IMR-90 (cell line): ENCODE results near the gene CHCHD4. TPM values are rescaled to one million over a fixed set of nuclear protein-coding genes. Genes with fewer than 3 reads are reported as not detected.

Experiments
- ATAC-seq: fragments of 200-7000 bp; cut with Tn5 transposase; 2 replicates; pipeline ENCODE4 v1.9.1; 2020; ENCODE audit warnings: low read depth, mild to moderate bottlenecking, moderate library complexity
- BruUV-seq: library from RNA; stranded (reverse); fragments of 400-500 nt; replicated peaks from 2 replicates; lab custom pipeline; 2021; lab: Mats Ljungman, UMichigan
- CTCF ChIA-PET: fragments of 300-600 bp; formaldehyde crosslinking; extraction: SDS; loops from one replicate; lab custom pipeline; 2021; ENCODE audit warnings: antibody characterized with exemption; lab: Yijun Ruan, JAX
- POLR2A ChIA-PET: fragments of 300-600 bp; sonication (Branson Sonifier 250); formaldehyde crosslinking; loops from one replicate; lab custom pipeline; 2022; ENCODE audit warnings: antibody characterized with exemption; ENCODE audit not compliant: unreplicated experiment; lab: Charles Lee
- DNase-seq: peaks from one replicate; pipeline ENCODE4 v3.0.0; 2013
- H2AFZ ChIP-seq: replicated peaks from 2 replicates; pipeline ENCODE3; 2013; ENCODE audit warnings: low read length, mild to moderate bottlenecking; ENCODE audit not compliant: poor library complexity
- H2AK5ac ChIP-seq: 2 replicates; pipeline ENCODE4 v1.6.1; 2013; ENCODE audit warnings: low read depth, low read length, inconsistent platforms
- H2AK9ac ChIP-seq: replicated peaks from 2 replicates; pipeline ENCODE3; 2013; ENCODE audit warnings: mild to moderate bottlenecking, low read depth, low read length, moderate library complexity; ENCODE audit not compliant: poor library complexity
- H2BK120ac ChIP-seq: 2 replicates; pipeline ENCODE4 v1.6.1; 2013; ENCODE audit warnings: low read depth, low read length, inconsistent platforms
- H2BK15ac ChIP-seq: 3 replicates; pipeline ENCODE4 v1.6.1; 2013; ENCODE audit warnings: low read depth, low read length, inconsistent platforms
- H2BK20ac ChIP-seq: 2 replicates; pipeline ENCODE4 v1.6.1; 2013; ENCODE audit warnings: low read depth, mild to moderate bottlenecking, inconsistent platforms, low read length, moderate library complexity
- H2BK5ac ChIP-seq: 2 replicates; pipeline ENCODE4 v1.6.1; 2013; ENCODE audit warnings: mild to moderate bottlenecking, low read depth, low read length, inconsistent platforms; ENCODE audit not compliant: poor library complexity, severe bottlenecking
- H3K14ac ChIP-seq: replicated peaks from 2 replicates; pipeline ENCODE4 v1.6.1; 2013; ENCODE audit warnings: low read depth, low read length, inconsistent platforms
- H3K18ac ChIP-seq: 2 replicates; pipeline ENCODE4 v1.6.1; 2013; ENCODE audit warnings: low read depth, low read length, control low read depth
- H3K23ac ChIP-seq: 2 replicates; pipeline ENCODE4 v1.6.1; 2013; ENCODE audit warnings: low read depth, low read length, inconsistent platforms
- H3K27ac ChIP-seq: 2 replicates; pipeline ENCODE4 v1.5.1; 2013; ENCODE audit warnings: mild to moderate bottlenecking, control low read depth, low read length; ENCODE audit not compliant: insufficient read depth
- H3K27me3 ChIP-seq: 2 replicates; pipeline ENCODE4 v1.6.1; 2013; ENCODE audit warnings: low read length; ENCODE audit not compliant: control insufficient read depth, insufficient read depth
- H3K36me3 ChIP-seq: 2 replicates; pipeline ENCODE4 v1.6.1; 2013; ENCODE audit warnings: low read length, mixed read lengths; ENCODE audit not compliant: control insufficient read depth, insufficient read depth
- H3K4ac ChIP-seq: 2 replicates; pipeline ENCODE4 v1.6.1; 2013; ENCODE audit warnings: low read depth, low read length, inconsistent platforms
- H3K4me1 ChIP-seq: 2 replicates; pipeline ENCODE4 v1.6.1; 2013; ENCODE audit warnings: low read length, mixed read lengths; ENCODE audit not compliant: control insufficient read depth, insufficient read depth
- H3K4me2 ChIP-seq: 2 replicates; pipeline ENCODE4 v1.6.1; 2013; ENCODE audit warnings: low read depth, mild to moderate bottlenecking, control low read depth, low read length, moderate library complexity
- H3K4me3 ChIP-seq: 2 replicates; pipeline ENCODE4 v1.5.1; 2013; ENCODE audit warnings: low read depth, mild to moderate bottlenecking, control low read depth, low read length, moderate library complexity; ENCODE audit not compliant: insufficient read depth
- H3K56ac ChIP-seq: 2 replicates; pipeline ENCODE4 v1.6.1; 2013; ENCODE audit warnings: low read length, inconsistent platforms; ENCODE audit not compliant: insufficient read depth; ENCODE audit errors: extremely low read depth
- H3K79me1 ChIP-seq, 2 experiments: 2 replicates each; pipeline ENCODE4 v1.6.1; 2013; ENCODE audit warnings: low read length in 2 of 2, inconsistent platforms in 1 of 2, low read depth in 1 of 2
- H3K9ac ChIP-seq: 2 replicates; pipeline ENCODE4 v1.6.1; 2013; ENCODE audit warnings: low read depth, low read length, control low read depth
- H3K9me1 ChIP-seq: 2 replicates; pipeline ENCODE4 v1.6.1; 2013; ENCODE audit warnings: low read length, inconsistent platforms; ENCODE audit not compliant: insufficient read depth
- H3K9me3 ChIP-seq: 2 replicates; pipeline ENCODE4 v1.6.1; 2013; ENCODE audit warnings: low read length; ENCODE audit not compliant: control insufficient read depth, insufficient read depth
- H4K20me1 ChIP-seq: 2 replicates; pipeline ENCODE4 v1.6.1; 2013; ENCODE audit warnings: low read length, inconsistent platforms; ENCODE audit not compliant: insufficient read depth
- H4K5ac ChIP-seq: 2 replicates; pipeline ENCODE4 v1.6.1; 2013; ENCODE audit warnings: mild to moderate bottlenecking, low read depth, low read length, control low read depth
- H4K8ac ChIP-seq, 2 experiments: 2 replicates each; pipeline ENCODE4 v1.6.1; 2013; ENCODE audit warnings: low read depth in 2 of 2, low read length in 2 of 2, control low read depth in 1 of 2, inconsistent platforms in 1 of 2
- H4K91ac ChIP-seq: 2 replicates; pipeline ENCODE4 v1.6.1; 2013; ENCODE audit warnings: low read depth, low read length, inconsistent platforms; ENCODE audit not compliant: insufficient read depth
- BHLHE40 ChIP-seq: fragments of 150-350 bp; IDR thresholded peaks from 2 replicates; pipeline ENCODE4 v1.6.1; 2016; ENCODE audit warnings: mild to moderate bottlenecking, low read depth, low read length
- CEBPB ChIP-seq: IDR thresholded peaks from 2 replicates; pipeline ENCODE4 v1.6.1; 2012; ENCODE audit warnings: low read depth, low read length, improper control_type of control experiment
- CHD1 ChIP-seq: IDR thresholded peaks from 2 replicates; pipeline ENCODE4 v1.6.1; 2012; ENCODE audit warnings: low read depth, low read length, improper control_type of control experiment
- ELK1 ChIP-seq: fragments of 150-350 bp; IDR thresholded peaks from 2 replicates; pipeline ENCODE4 v1.6.1; 2016; ENCODE audit warnings: low read depth, mild to moderate bottlenecking, low read length, moderate library complexity, borderline replicate concordance
- FOS ChIP-seq: fragments of 150-350 bp; IDR thresholded peaks from 2 replicates; pipeline ENCODE4 v1.6.1; 2016; ENCODE audit warnings: low read depth, low read length
- MAFK ChIP-seq: IDR thresholded peaks from 2 replicates; pipeline ENCODE4 v1.6.1; 2012; ENCODE audit warnings: low read depth, low read length, improper control_type of control experiment
- MAZ ChIP-seq: IDR thresholded peaks from 2 replicates; pipeline ENCODE4 v1.6.1; 2012; ENCODE audit warnings: low read depth, mild to moderate bottlenecking, low read length, improper control_type of control experiment, moderate library complexity, borderline replicate concordance
- MXI1 ChIP-seq: IDR thresholded peaks from 2 replicates; pipeline ENCODE4 v1.6.1; 2012; ENCODE audit warnings: low read depth, mild to moderate bottlenecking, low read length, moderate library complexity, borderline replicate concordance
- NFE2L2 ChIP-seq: fragments of 150-350 bp; IDR thresholded peaks from 2 replicates; pipeline ENCODE4 v1.6.1; 2016; ENCODE audit warnings: low read depth, mild to moderate bottlenecking, low read length
- POLR2A ChIP-seq: IDR thresholded peaks from 2 replicates; pipeline ENCODE4 v1.6.1; 2012; ENCODE audit warnings: mild to moderate bottlenecking, low read depth, low read length
- RAD21 ChIP-seq: IDR thresholded peaks from 2 replicates; pipeline ENCODE4 v1.6.1; 2012; ENCODE audit warnings: low read length, improper control_type of control experiment
- RCOR1 ChIP-seq: IDR thresholded peaks from 2 replicates; pipeline ENCODE4 v1.6.1; 2012; ENCODE audit warnings: mild to moderate bottlenecking, low read length, improper control_type of control experiment; ENCODE audit not compliant: insufficient replicate concordance
- RFX5 ChIP-seq: IDR thresholded peaks from 2 replicates; pipeline ENCODE4 v1.8.0; 2012; ENCODE audit warnings: low read depth, mild to moderate bottlenecking, low read length, moderate library complexity
- SMC3 ChIP-seq: fragments of 150-350 bp; IDR thresholded peaks from 2 replicates; pipeline ENCODE4 v1.6.1; 2016; ENCODE audit warnings: low read depth, mild to moderate bottlenecking, antibody characterized with exemption, low read length, moderate library complexity
- WGBS, 2 experiments: methylation state at CpG; one replicate each; pipeline versions ENCODE4 v1.1.5 to v1.1.7; 2013; ENCODE audit warnings: missing lambda C conversion rate in 2 of 2; ENCODE audit not compliant: insufficient read length in 1 of 2; ENCODE audit errors: extremely low coverage in 2 of 2; 5-methylcytosine and 5-hydroxymethylcytosine counted together
- dilution Hi-C: fragments of 300-500 bp; cut with HindIII; formaldehyde crosslinking; loops from one replicate; pipeline ENCODE4 v1.14.3; 2018; ENCODE audit warnings: low sequenced_read_pairs; ENCODE audit not compliant: unreplicated experiment
- in situ Hi-C: fragments of 300-500 bp; cut with MboI; formaldehyde crosslinking; loops from 3 replicates; pipeline ENCODE4 v1.14.3; 2019; ENCODE audit warnings: low sequenced_read_pairs, inconsistent platforms, mixed read lengths
- intact Hi-C: fragments of 100-400 bp; cut with micrococcal nuclease; formaldehyde crosslinking; loops from 2 replicates; pipeline ENCODE4 v1.10.0; 2022
- polyA plus RNA-seq, 3 experiments: library from polyadenylated mRNA; depleted of rRNA; stranded (reverse); fragments of >200 nt; gene quantifications; 2 replicates each; pipeline ENCODE4 v1.2.3, GENCODE V29; 2012; ENCODE audit warnings: low replicate concordance in 1 of 3
- total RNA-seq: library from RNA; depleted of rRNA; stranded (reverse); fragments of >200 nt; gene quantifications from 2 replicates; pipeline ENCODE4 v1.2.3, GENCODE V29; 2012
- TF ChIP-seq, protein P1 (sequence below): fragments of 150-350 bp; IDR thresholded peaks from 2 replicates; pipeline ENCODE4 v1.6.1; 2017; ENCODE audit warnings: mild to moderate bottlenecking, antibody characterized with exemption, low read length, low read depth
- TF ChIP-seq, protein P2 (sequence below): conservative IDR thresholded peaks from 2 replicates; pipeline ENCODE4 v1.5.1; 2012; ENCODE audit warnings: mild to moderate bottlenecking, low read depth, low read length, improper control_type of control experiment

CHCHD4 gene
- total and polyA plus RNA-seq, 2 of the 4 experiments (the other 2 are of a cell fraction): 9.0 to 9.8 TPM

GRCh38 chr3:14130230-14130629 lies 5.6 kb upstream of the CHCHD4 start:
- Histone ChIP-seq H2BK5ac (no peak overlapping the region), H2BK20ac (no peak overlapping the region), H3K36me3 (peaks cover 69% of the 10 kb centered on the region), H3K4ac (no peak overlapping the region), H2AFZ (no peak overlapping the region), H2AK5ac (no peak overlapping the region), H3K9ac (no peak overlapping the region), H4K20me1 (peaks cover 32% of the 10 kb centered on the region), H3K27me3 (no peaks in the 10 kb centered on the region), H3K27ac (no peak overlapping the region), H3K4me1 (peaks cover 11% of the 10 kb centered on the region), H3K56ac (no peak overlapping the region), H3K14ac (no peak overlapping the region), H3K4me3 (no peak overlapping the region), H3K79me1 (peaks cover 19 to 66% of the 10 kb centered on the region in 2 experiments), H3K9me3 (no peaks in the 10 kb centered on the region), H4K5ac (no peak overlapping the region), H3K23ac (no peak overlapping the region), H3K4me2 (no peak overlapping the region), H2BK120ac (no peak overlapping the region), H2AK9ac (no peak overlapping the region), H2BK15ac (no peak overlapping the region), H4K91ac (no peak overlapping the region), H4K8ac (no peak overlapping the region), H3K9me1 (peaks cover 27% of the 10 kb centered on the region), H3K18ac (no peak overlapping the region)
- intact Hi-C loops: no loop called here
- 92% methylated on average over 2 of the region's 4 CpGs; no CpG with 5 or more reads in 1 of the 2 experiments for WGBS, 2 experiments
- dilution Hi-C loops: no loop called here
- in situ Hi-C loops: loop anchor here (25.0 kb wide), 1 partner anchor 93 kb away; no protein-coding TSS in a partner anchor
- TF ChIP-seq, protein P1, sequence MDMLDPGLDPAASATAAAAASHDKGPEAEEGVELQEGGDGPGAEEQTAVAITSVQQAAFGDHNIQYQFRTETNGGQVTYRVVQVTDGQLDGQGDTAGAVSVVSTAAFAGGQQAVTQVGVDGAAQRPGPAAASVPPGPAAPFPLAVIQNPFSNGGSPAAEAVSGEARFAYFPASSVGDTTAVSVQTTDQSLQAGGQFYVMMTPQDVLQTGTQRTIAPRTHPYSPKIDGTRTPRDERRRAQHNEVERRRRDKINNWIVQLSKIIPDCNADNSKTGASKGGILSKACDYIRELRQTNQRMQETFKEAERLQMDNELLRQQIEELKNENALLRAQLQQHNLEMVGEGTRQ: no peak
- TF ChIP-seq RAD21 (no peak), CHD1 (no peak), ELK1 (no peak), MAFK (no peak), POLR2A (no peak), RFX5 (no peak), RCOR1 (no peak), NFE2L2 (no peak), BHLHE40 (no peak), FOS (no peak), MAZ (no peak), SMC3 (no peak), MXI1 (no peak), CEBPB (no peak)
- TF ChIP-seq, protein P2, sequence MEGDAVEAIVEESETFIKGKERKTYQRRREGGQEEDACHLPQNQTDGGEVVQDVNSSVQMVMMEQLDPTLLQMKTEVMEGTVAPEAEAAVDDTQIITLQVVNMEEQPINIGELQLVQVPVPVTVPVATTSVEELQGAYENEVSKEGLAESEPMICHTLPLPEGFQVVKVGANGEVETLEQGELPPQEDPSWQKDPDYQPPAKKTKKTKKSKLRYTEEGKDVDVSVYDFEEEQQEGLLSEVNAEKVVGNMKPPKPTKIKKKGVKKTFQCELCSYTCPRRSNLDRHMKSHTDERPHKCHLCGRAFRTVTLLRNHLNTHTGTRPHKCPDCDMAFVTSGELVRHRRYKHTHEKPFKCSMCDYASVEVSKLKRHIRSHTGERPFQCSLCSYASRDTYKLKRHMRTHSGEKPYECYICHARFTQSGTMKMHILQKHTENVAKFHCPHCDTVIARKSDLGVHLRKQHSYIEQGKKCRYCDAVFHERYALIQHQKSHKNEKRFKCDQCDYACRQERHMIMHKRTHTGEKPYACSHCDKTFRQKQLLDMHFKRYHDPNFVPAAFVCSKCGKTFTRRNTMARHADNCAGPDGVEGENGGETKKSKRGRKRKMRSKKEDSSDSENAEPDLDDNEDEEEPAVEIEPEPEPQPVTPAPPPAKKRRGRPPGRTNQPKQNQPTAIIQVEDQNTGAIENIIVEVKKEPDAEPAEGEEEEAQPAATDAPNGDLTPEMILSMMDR: no peak
- CTCF ChIA-PET: no interaction called here
- POLR2A ChIA-PET: no interaction called here
- ATAC-seq: no peak
- no peak for DNase-seq
- no TSS peak for BruUV-seq
